HG03439 (cell line): ENCODE measurements around the gene IGF2R.
"Not testable (repeated sequence)": the region's sequence is repeated elsewhere in the genome, so short reads cannot be mapped to it uniquely, and the experiment has no call there.

ENCODE experiments used
- ATAC-seq: cut with Tn5 transposase; IDR thresholded peaks from one replicate; pipeline ENCODE4 v1.9.1; 2021; ENCODE audit warnings: mild to moderate bottlenecking, moderate library complexity; ENCODE audit not compliant: unreplicated experiment

The IGF2R gene

GRCh38 chr6:159996087-159996622, 27.3 kb downstream of the IGF2R start:
- no peak for ATAC-seq

- no peak for ATAC-seq
These were observed 28.0 kb downstream of the IGF2R start for GRCh38 chr6:159996626-159997497.

GRCh38 chr6:159997498-159998101, 28.7 kb downstream of the IGF2R start:
- ATAC-seq, result no peak

GRCh38 chr6:159998538-159998937, 29.7 kb downstream of the IGF2R start:
- ATAC-seq, result no peak

GRCh38 chr6:159999240-159999671, 30.4 kb downstream of the IGF2R start:
- no peak for ATAC-seq

- no peak for ATAC-seq
These were observed 31.4 kb downstream of the IGF2R start for GRCh38 chr6:160000280-160000704.

- not testable (repeated sequence) for ATAC-seq
These were observed 32.1 kb downstream of the IGF2R start for GRCh38 chr6:160000893-160001427.

- no peak for ATAC-seq
These were observed 34.0 kb downstream of the IGF2R start for GRCh38 chr6:160002882-160003281.

GRCh38 chr6:160004018-160004417, 35.1 kb downstream of the IGF2R start:
- ATAC-seq, result no peak

GRCh38 chr6:160004419-160005175, 35.7 kb downstream of the IGF2R start:
- no peak for ATAC-seq

GRCh38 chr6:160005211-160005610, 36.3 kb downstream of the IGF2R start:
- no peak for ATAC-seq

GRCh38 chr6:160005861-160006540, 37.1 kb downstream of the IGF2R start:
- no peak for ATAC-seq

- ATAC-seq, result no peak
These were observed 38.3 kb downstream of the IGF2R start for GRCh38 chr6:160007145-160007544.

- ATAC-seq, result no peak
These were observed 38.7 kb downstream of the IGF2R start for GRCh38 chr6:160007611-160008010.

GRCh38 chr6:160010067-160010466, 41.2 kb downstream of the IGF2R start:
- ATAC-seq, result no peak

GRCh38 chr6:160013987-160014868, 45.3 kb downstream of the IGF2R start:
- no peak for ATAC-seq

GRCh38 chr6:160014869-160015182, 45.9 kb downstream of the IGF2R start:
- ATAC-seq, result no peak

GRCh38 chr6:160015778-160016684, 47.1 kb downstream of the IGF2R start:
- ATAC-seq, result no peak

- ATAC-seq, result no peak
These were observed 53.2 kb downstream of the IGF2R start for GRCh38 chr6:160022101-160022500.
